CD14-positive monocyte (primary cell): ENCODE measurements around the gene KCNMA1. TPM values are rescaled to one million over a fixed set of nuclear protein-coding genes. Genes with fewer than 3 reads are reported as not detected.

Source experiments
- DNase-seq, 3 donors: peaks; one replicate each; pipeline ENCODE4 v3.0.0-alpha.2; 2011 to 2022
- H2AFZ ChIP-seq: 2 replicates; pipeline ENCODE4 v1.6.0; 2012; ENCODE audit warnings: mild to moderate bottlenecking, low read depth, low read length, inconsistent platforms; ENCODE audit not compliant: insufficient read depth, poor library complexity, severe bottlenecking
- H3K27ac ChIP-seq, 2 donors: 1 replicate in 1 of 2; 2 replicates in 1 of 2; pipeline ENCODE4 v1.5.1; 2012 to 2013; ENCODE audit warnings: low read length in 2 of 2, control low read depth in 1 of 2, inconsistent platforms in 1 of 2, low read depth in 1 of 2, mild to moderate bottlenecking in 1 of 2
- H3K27me3 ChIP-seq, 2 donors: one replicate each; pipeline versions ENCODE4 v1.6.0 to v1.6.1; 2011 to 2013; ENCODE audit warnings: low read length in 2 of 2; ENCODE audit not compliant: control insufficient read depth in 2 of 2, insufficient read depth in 2 of 2
- H3K36me3 ChIP-seq, 2 donors: replicated peaks in 1 of 2; 1 replicate in 1 of 2; 2 replicates in 1 of 2; pipeline versions ENCODE4 v1.5.1 to v1.6.1; 2012 to 2013; ENCODE audit warnings: low read length in 2 of 2, control low read depth in 1 of 2, inconsistent platforms in 1 of 2, mild to moderate bottlenecking in 1 of 2; ENCODE audit not compliant: insufficient read depth in 2 of 2, control insufficient read depth in 1 of 2
- H3K4me1 ChIP-seq, 2 donors: 1 replicate in 1 of 2; 2 replicates in 1 of 2; pipeline versions ENCODE4 v1.5.1 to v1.6.1; 2012 to 2013; ENCODE audit warnings: low read length in 2 of 2, control low read depth in 1 of 2, inconsistent platforms in 1 of 2, mild to moderate bottlenecking in 1 of 2, moderate library complexity in 1 of 2; ENCODE audit not compliant: insufficient read depth in 2 of 2, control insufficient read depth in 1 of 2
- H3K4me2 ChIP-seq: replicated peaks from 2 replicates; pipeline ENCODE3; 2012; ENCODE audit warnings: low read length, moderate library complexity, mild to moderate bottlenecking; ENCODE audit not compliant: poor library complexity, severe bottlenecking; ENCODE audit errors: extremely low read depth
- H3K4me3 ChIP-seq, 3 experiments: fragments of 200-600 bp in 1 of 3; sonication (generic) in 1 of 3; replicated peaks in 1 of 3; 1 replicate in 2 of 3; 2 replicates in 1 of 3; pipeline ENCODE4 v1.5.1; 2011 to 2013; ENCODE audit warnings: low read length in 3 of 3, mild to moderate bottlenecking in 3 of 3, control low read depth in 2 of 3, low read depth in 2 of 3, inconsistent platforms in 1 of 3, moderate library complexity in 1 of 3
- H3K79me2 ChIP-seq: 2 replicates; pipeline ENCODE4 v1.6.0; 2012; ENCODE audit warnings: mild to moderate bottlenecking, control low read depth, inconsistent platforms, low read length, moderate library complexity; ENCODE audit not compliant: insufficient read depth
- H3K9ac ChIP-seq: 2 replicates; pipeline ENCODE4 v1.6.0; 2017; ENCODE audit warnings: low read length, mild to moderate bottlenecking; ENCODE audit not compliant: insufficient read depth, poor library complexity, severe bottlenecking
- H3K9me3 ChIP-seq, 2 donors: replicated peaks in 1 of 2; 1 replicate in 1 of 2; 2 replicates in 1 of 2; pipeline versions ENCODE4 v1.5.1 to v1.6.1; 2012 to 2013; ENCODE audit warnings: low read length in 2 of 2, control low read depth in 1 of 2; ENCODE audit not compliant: control insufficient read depth in 1 of 2, insufficient read depth in 1 of 2
- H4K20me1 ChIP-seq: 2 replicates; pipeline ENCODE4 v1.6.0; 2012; ENCODE audit warnings: mild to moderate bottlenecking, low read length, control low read depth, moderate library complexity; ENCODE audit not compliant: insufficient read depth
- H3K27ac Mint-ChIP-seq, 7 donors: one replicate each; pipeline ENCODE4 v1.8.0; 2020; ENCODE audit warnings: mild to moderate bottlenecking in 7 of 7, mixed read lengths in 7 of 7, moderate library complexity in 6 of 7, inconsistent platforms in 2 of 7
- H3K27me3 Mint-ChIP-seq, 3 donors: one replicate each; pipeline ENCODE4 v1.8.0; 2021 to 2022; ENCODE audit warnings: low read depth in 3 of 3, mild to moderate bottlenecking in 3 of 3, mixed read lengths in 3 of 3, moderate library complexity in 3 of 3, inconsistent platforms in 1 of 3
- H3K36me3 Mint-ChIP-seq, 2 donors: one replicate each; pipeline ENCODE4 v1.8.0; 2020; ENCODE audit warnings: mixed read lengths in 2 of 2, inconsistent platforms in 1 of 2, mild to moderate bottlenecking in 1 of 2
- H3K4me1 Mint-ChIP-seq: one replicate; pipeline ENCODE4 v1.8.0; 2020; ENCODE audit warnings: mild to moderate bottlenecking, mixed read lengths
- H3K4me3 Mint-ChIP-seq, 2 donors: one replicate each; pipeline ENCODE4 v1.8.0; 2020; ENCODE audit warnings: mild to moderate bottlenecking in 2 of 2, mixed read lengths in 2 of 2, moderate library complexity in 1 of 2
- H3K9me3 Mint-ChIP-seq, 7 donors: one replicate each; pipeline ENCODE4 v1.8.0; 2020 to 2022; ENCODE audit warnings: mixed read lengths in 7 of 7, mild to moderate bottlenecking in 6 of 7, moderate library complexity in 6 of 7, inconsistent platforms in 2 of 7
- CTCF ChIP-seq: fragments of 200-600 bp; IDR thresholded peaks from one replicate; pipeline ENCODE4 v1.8.0; 2022; ENCODE audit warnings: antibody characterized with exemption, mild to moderate bottlenecking
- WGBS: methylation state at CpG from one replicate; pipeline ENCODE4 v1.1.5; 2013; ENCODE audit warnings: missing lambda C conversion rate; ENCODE audit not compliant: insufficient coverage; 5-methylcytosine and 5-hydroxymethylcytosine counted together
- intact Hi-C, 2 donors: fragments of 100-400 bp; cut with micrococcal nuclease; formaldehyde crosslinking; loops; one replicate each; pipeline versions ENCODE4 v1.15.0 to v1.15.1; 2023
- polyA plus RNA-seq, 3 donors: library from polyadenylated mRNA; depleted of rRNA in 1 of 3; unstranded in 2 of 3; stranded (reverse) in 1 of 3; fragments of 300-500 nt in 2 of 3; fragments of >200 nt in 1 of 3; fragmentation: Illumina TruSeq in 2 of 3; gene quantifications; 1 replicate in 2 of 3; 2 replicates in 1 of 3; pipeline ENCODE4 v1.2.3, GENCODE V29; 2012 to 2021

KCNMA1 gene
- polyA plus RNA-seq, 3 donors: 0.11 to 1.0 TPM; not detected in 1

DNA sequence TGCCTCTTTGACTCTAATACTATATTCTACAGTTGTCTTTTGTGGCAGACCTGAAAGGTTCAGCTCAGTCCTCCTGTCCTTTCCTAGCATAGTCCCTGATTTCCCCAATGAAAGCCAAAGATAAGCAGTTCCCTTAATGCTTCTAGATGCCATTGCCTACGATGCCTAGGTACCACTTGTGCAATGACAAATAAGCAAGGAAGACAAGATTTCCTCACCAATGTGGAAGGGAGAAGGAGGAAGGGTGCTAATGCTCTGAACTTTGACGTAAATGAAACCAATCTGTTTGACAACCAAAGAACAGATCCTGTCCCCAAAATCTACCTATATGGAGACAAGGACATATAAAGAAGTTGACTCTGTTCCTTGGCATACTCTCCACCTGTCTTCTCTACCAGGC lies 393.3 kb downstream of the KCNMA1 start:
- no peak overlapping the region for H3K9ac ChIP-seq
- no peaks in the 10 kb centered on the region for H4K20me1 ChIP-seq
- DNase-seq: peak; percentile 11 to 68 (median 35)
- peak overlapping the region; percentile 32 for H3K4me2 ChIP-seq
- Mint-ChIP-seq H3K27me3 (no peaks in the 10 kb centered on the region), H3K9me3 (peaks cover 0 to 3% (median 0%) of the 10 kb centered on the region in 7 donors), H3K4me3 (no peak overlapping the region), H3K4me1 (peaks cover 54% of the 10 kb centered on the region), H3K27ac (peak overlapping the region; percentile 2 to 96 (median 82)), H3K36me3 (peaks cover 0 to 2% of the 10 kb centered on the region in 2 donors)
- H2AFZ ChIP-seq: no peak overlapping the region
- no peaks in the 10 kb centered on the region for H3K79me2 ChIP-seq
- no peaks in the 10 kb centered on the region for H3K36me3 ChIP-seq
- intact Hi-C loops: no loop called here
- no peaks in the 10 kb centered on the region for H3K27me3 ChIP-seq
- no CpG with 5 or more reads among the region's 2 CpGs for WGBS
- no peaks in the 10 kb centered on the region for H3K9me3 ChIP-seq
- no peak for TF ChIP-seq CTCF
- H3K4me1 ChIP-seq: peaks cover 54 to 56% of the 10 kb centered on the region in 2 donors
- H3K4me3 ChIP-seq: peak overlapping the region in 1 of 3 experiments; percentile 27
- peak overlapping the region in 1 of 2 donors; percentile 78 for H3K27ac ChIP-seq

GRCh38 chr10:77241350-77241725 lies 396.3 kb downstream of the KCNMA1 start:
- Histone ChIP-seq H3K9ac (no peak overlapping the region), H4K20me1 (no peaks in the 10 kb centered on the region), H3K9me3 (no peaks in the 10 kb centered on the region), H3K27ac (no peak overlapping the region), H2AFZ (no peak overlapping the region), H3K4me3 (no peak overlapping the region), H3K79me2 (no peaks in the 10 kb centered on the region), H3K27me3 (no peaks in the 10 kb centered on the region), H3K4me1 (peaks cover 34 to 37% of the 10 kb centered on the region in 2 donors), H3K4me2 (no peak overlapping the region), H3K36me3 (no peaks in the 10 kb centered on the region)
- no peak overlapping the region for H3K27ac Mint-ChIP-seq
- TF ChIP-seq CTCF: no peak
- WGBS: no CpG with 5 or more reads among the region's 3 CpGs
- H3K36me3 Mint-ChIP-seq: no peaks in the 10 kb centered on the region
- intact Hi-C loops: no loop called here
- no peak for DNase-seq
- peaks cover 36% of the 10 kb centered on the region for H3K4me1 Mint-ChIP-seq
- H3K27me3 Mint-ChIP-seq: peaks cover 0 to 3% (median 0%) of the 10 kb centered on the region in 3 donors
- H3K4me3 Mint-ChIP-seq: no peak overlapping the region
- peaks cover 0 to 1% (median 0%) of the 10 kb centered on the region in 7 donors for H3K9me3 Mint-ChIP-seq
